ENCODE measurements around the gene MXD4.

Gene MXD4

GRCh38 chr4:2274320-2275043 lies 12.6 kb upstream of the MXD4 start:
- DNase-seq: no peak

DNA sequence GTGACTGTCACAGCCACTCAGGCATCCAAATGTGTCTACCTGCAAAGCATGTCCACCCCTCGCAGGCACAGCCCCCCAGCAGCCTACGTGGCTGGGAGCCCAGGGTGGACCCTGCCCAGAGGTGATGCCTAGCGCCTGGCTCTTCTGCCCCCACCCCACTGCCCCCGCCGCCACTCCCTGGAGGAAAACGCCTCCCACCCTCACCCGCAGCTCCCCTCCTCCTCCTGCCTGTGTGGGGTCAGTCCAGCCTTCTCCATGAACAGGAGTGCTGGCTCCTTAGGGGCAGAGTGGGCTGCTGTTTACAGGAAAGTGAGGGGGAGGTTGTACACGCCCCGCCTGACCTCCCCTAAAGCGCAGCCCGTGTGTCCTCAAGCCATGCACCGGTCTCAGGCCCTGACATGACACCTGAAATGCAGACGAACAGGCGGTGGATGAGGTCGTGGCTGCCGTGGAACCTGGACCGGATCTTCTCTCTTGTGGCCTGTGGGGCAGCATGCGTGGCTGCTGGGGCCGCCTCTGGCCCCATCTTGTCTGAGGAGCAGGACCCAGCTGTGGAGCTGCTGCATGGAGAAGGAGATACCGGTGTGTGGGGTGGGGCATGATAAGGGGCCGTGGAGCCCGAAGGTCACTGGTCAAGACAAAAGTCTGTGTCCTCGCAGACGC lies 11.9 kb upstream of the MXD4 start:
- no peak for DNase-seq

DNA sequence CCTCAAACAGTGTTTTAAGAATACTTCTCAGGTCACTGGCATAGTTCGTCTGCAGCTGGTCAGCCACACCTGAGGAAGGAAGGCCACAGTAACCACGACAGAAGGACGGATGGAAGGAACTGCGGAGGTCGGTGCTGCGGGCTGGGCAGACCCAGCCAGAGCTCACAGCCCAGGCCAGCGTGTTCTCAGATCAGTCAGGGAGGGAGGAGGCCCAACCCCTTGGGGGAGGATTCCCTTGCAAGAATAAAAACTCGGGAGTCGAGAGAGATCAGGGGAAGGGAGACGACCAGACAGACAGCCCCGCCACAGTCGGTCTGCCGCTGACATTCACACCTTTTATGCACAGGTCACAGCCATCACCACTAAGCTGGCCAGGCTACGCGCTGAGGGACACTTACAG lies 11.3 kb upstream of the MXD4 start:
- no peak for DNase-seq

DNA sequence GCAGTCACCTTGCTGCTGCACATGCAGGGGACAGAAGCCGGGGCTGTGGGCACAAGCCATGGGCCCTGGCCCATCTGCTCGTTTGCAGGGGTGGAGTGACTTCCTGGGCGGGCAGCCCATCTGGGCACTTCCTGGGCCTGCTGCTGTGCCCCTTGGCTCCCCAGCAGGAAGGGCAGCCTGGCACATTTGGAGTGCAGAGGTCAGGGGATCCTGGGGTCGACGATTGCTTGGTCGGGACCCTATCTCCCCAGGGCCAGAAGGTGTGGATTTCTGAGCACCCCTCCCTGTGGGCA lies 10.9 kb upstream of the MXD4 start:
- DNase-seq: no peak

DNA sequence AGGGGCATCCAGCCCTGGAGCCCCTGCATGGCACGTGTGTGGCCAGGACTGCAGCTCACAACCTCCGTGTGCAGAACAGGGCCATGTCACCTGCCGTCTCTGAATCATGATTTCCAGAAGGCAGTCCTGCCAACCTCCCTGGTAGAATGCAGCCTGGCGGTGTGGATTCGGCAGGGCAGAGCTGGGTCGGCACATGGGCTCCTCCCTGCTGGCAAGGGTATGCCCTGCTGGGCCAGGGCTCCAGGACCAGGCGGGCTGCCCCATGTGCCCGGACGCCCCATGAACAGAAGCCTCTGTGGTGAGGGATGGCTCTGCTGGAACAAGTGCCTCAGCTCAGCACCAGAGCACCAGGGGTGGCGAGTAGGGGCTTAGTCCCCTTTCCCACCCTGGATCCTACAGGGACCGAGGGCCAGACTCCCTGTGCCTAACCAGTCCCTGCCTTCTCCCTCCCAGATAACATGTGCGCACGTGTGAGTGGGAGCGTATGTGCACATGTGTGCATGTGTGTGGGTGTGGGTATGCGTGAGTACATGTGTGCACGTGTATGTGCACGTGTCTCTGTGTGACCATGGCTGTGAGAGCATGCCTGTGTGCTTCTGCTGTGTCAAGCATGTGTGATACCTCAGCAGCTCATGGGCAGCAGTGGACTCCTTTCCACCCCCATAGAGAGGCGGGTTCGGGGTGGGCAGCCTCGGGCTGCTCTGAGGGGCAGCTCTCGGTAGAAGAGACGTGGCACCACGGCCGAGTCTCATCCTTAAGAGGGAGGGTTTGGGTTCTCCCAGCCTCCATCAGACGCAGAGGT lies 10.3 kb upstream of the MXD4 start:
- DNase-seq: no peak

DNA sequence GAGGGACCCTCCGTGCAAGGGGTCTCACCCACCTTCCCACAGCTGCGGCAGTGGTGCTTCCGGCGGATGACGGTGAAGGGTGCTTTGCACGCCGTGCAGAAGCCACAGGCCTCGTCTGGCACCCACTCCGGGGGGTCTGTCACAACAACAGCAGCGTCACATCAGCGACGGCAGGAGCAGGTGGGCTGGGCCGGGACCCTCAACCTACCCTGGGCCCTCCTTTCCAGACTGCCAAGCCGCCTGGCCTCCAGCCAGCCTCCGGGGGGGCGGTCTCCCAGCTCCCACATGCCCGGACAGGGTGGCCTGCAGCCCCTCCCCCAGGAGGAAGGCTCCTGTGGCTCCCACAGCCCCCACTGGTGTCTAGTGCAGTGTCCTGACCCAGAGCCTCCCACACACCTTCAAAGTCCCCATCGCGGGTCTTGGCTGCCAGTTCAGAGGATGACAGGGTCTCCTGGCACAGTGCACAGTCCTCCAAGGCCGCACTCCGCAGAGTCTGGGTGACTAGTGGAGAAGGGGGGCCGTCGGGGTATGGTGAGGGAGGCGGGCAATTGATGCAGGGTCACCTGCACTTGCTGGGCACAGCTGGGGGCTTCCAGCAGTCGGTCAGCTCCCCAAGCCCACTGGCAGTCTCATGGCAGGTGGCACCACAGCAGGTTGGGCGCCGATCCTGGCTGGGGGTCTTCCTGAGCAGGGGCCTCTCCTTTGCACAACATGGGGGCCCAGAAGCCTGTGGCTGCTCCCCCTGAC lies 9.5 kb upstream of the MXD4 start:
- DNase-seq: no peak

DNA sequence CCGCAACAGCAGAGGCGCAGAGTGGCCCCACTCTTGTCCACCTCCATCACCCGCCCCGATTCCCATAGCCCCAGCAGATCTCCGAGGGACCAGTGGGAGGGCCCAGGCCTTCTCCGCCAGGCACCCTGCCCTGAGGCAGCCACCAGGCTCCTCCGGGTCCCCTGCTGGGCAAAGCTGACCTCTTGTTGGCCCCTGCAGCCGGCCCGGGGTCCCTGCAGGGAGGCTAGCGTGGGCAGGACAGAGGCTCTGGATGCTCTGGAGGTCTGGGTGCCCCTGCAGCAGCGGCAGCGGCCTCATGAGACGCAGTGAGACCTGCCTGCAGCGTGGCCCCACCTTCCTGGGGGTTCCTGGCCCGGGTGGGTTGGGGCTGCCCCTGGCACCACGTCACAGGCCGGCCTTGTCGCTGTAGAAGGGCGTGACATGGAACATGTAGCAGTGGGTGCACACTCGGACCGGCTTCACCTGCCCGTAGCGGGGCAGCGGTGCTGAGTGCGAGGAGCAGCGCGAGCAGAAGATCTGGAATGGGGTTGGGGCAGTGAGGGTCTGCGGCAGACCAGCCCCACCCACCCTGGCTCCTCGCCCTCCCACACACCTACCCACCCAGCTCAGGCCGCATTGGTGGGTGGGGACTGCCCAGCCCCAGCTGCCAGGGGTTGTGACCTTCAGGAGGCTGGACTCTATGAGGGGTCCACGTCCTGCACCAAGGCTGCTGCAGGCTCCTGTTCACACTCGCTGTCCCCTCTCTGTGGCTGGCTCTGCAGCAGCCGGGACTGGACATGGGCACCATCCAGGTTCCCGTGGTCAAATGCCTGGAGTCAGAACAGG lies 8.6 kb upstream of the MXD4 start:
- DNase-seq: no peak

DNA sequence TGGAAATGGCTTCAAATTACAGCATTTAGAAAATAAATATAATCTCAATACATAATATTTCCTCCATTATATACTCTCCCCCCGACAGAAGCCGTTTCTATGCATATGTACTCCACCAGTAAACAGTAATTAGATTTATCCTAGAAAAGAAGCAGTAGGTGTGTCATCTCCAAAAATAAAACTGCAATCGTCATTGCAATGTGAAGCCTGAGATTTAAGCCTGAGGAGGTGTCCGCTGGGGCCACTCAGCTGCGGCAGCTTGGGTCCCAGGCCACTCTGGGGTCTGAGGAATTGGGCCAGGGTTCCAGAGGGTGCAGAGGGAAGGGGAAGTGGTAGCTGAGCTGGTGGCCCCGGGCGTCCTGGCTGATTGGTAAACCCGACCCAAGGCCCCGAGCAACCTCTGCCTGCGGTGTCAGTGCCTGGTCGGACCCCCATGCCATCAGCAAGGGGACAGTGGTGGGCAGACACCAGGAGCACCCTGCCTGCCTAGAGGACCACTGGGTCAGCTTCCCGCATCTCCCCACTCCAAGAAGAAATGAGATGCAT lies 7.8 kb upstream of the MXD4 start:
- DNase-seq: no peak

GRCh38 chr4:2269206-2269531 lies 7.3 kb upstream of the MXD4 start:
- DNase-seq: no peak

GRCh38 chr4:2268357-2269205 lies 6.7 kb upstream of the MXD4 start:
- DNase-seq: no peak

DNA sequence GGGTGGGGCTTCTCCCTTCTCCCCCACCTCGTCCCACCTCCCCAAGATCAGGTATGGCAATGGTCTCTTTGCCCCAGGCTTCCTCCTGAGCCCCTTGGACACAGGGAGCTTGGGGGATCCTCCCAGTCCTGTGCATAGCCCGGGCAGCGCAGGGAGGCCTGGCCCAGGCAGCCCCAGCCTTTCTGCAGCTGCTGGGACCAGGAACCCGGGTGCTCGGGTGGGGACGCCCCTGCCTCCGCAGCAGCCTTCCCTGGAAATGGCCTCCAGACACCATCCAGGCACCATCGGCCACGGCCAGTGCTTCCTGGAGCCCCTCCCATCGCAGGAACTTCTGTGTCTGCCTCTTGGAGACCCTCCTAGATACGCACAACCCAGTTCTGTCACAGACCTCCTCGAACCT lies 5.9 kb upstream of the MXD4 start:
- no peak for DNase-seq

DNA sequence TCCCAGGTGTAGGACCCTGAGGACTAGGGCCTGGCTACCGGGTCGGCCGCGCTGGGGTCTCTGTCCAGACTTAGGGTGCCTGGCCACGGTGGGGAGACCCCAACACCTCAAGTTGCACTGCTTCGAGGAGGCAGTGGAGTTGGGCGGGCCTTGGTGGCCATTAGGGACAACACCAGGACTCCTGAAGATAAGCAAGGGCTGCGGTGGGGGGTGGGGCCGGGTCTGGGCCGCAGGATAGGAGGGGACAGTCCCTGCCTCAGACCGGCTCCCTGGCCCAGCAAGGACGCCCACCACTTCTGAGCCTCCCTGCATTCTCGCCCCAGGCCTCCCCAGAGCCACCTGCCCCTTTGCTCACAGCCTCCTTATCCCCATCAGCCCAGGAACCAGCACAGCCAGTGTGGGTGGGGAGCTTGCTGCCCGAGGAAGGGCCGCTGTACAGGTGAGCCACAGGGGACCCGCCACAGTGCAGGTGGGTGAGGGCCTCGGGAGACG lies 5.5 kb upstream of the MXD4 start:
- DNase-seq: no peak

- DNase-seq: no peak
Observed at GRCh38 chr4:2266821-2267220, 4.9 kb upstream of the MXD4 start.

DNA sequence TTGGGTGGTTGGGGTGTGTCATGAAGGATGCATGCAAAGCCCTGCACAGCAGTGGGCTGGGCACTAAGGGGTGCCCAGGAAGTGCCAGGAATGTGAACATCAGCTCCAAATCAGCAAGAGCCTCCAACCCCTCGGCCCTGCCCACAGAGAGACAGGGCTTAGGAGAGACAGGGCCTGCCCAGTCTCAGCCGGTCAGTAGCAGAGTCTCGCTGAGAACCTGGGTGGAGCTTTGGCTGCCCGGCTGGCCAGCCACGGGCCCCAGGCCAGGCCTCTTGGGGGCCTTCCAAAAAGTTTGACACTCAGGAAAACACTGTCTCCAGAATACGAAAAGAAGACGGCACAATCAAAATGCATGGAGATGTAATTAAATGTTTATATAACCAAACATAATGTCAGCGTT lies 4.3 kb upstream of the MXD4 start:
- no peak for DNase-seq

- no peak for DNase-seq
Observed at GRCh38 chr4:2265113-2266110, 3.5 kb upstream of the MXD4 start.

- no peak for DNase-seq
Observed at GRCh38 chr4:2264481-2265041, 2.7 kb upstream of the MXD4 start.

DNA sequence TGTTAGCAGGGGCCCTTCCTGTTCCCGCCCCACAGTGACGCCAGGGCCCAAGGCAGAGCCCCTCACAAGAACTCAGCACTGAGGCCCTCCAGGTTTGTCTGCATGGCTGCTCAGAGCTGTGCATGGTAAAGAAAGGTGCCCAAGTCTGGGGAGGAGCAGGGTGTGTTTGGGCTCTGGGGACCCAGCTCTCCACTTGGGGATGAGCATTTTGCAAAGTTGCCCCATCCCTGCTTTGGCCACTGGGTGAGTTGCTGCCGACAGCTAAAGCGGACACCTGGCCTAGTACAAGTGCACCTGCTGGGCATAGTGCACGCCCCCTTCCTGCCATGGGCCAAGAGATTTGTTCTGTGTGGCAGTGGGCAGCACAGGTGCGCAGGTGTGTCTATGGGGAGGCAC lies 2.0 kb upstream of the MXD4 start:
- DNase-seq: no peak

DNA sequence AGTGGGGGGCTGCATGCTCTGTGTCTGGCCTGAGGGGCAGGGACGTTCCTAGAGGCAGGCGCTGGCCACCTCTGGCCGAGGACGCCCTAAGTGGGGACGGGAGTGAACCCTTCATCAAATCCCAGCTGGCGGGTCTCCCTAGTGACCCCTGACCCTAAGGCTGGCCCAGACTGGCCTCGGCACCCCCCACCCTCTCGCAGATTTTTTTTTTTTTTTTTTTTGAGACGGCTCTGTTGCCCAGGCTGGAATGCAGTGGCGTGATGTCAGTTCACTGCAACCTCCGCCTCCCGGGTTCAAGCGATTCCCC lies 988 bp upstream of the MXD4 start:
- DNase-seq: no peak

DNA sequence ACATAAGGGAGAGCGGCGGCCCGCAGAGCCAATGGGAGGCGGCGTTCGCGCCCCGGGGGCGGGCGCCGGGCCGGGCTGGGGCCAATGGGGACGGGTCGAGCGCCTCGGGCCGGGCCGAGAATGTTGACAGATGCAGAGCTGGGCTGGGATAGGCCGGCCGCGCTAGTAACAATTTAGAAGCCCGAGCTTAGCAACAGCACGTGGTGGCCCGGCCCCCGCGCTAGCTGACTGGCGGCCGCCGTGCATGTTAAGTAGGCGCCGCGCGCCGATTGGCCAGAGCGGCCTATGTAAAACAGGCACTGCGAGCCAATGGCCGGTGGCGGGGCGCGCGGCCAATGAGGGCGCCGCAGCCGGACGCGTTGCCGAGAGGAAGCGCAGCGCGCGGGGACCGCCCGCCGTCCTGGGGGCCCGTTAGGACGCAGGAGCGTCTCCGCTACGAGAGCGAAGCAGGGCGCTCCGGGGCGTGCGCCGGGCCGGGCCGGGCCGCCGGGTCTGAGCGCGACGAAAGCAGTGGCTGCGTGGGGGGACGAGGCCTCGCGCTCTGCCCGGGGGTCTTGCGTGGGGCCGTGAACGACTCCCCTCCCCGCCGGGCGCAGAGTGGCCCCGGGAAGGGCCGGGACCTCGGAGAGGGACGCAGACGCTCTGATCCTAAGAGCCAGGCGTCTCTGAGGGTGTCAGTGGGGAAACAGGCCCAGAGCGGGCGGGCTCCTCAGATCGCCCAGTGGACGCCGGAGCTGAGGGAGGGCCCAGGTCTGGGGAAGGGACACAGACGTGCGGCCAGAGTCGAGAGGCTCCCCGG lies 435 bp upstream of the MXD4 start:
- peak; percentile 92 for DNase-seq
